ENCODE measurements around the gene FAM117A.
"Not testable (repeated sequence)": the region's sequence is repeated elsewhere in the genome, so short reads cannot be mapped to it uniquely, and the experiment has no call there.

FAM117A gene

GRCh38 chr17:49676276-49676868 lies 87.6 kb downstream of the FAM117A start:
- DNase-seq: peak; percentile 35

GRCh38 chr17:49674507-49674906 lies 89.4 kb downstream of the FAM117A start:
- DNase-seq: no peak

- not testable (repeated sequence) for DNase-seq
These were observed 90.3 kb downstream of the FAM117A start for GRCh38 chr17:49673679-49674078.

GRCh38 chr17:49670641-49671040 lies 93.3 kb downstream of the FAM117A start:
- no peak for DNase-seq

GRCh38 chr17:49670002-49670401 lies 93.9 kb downstream of the FAM117A start:
- DNase-seq: no peak

GRCh38 chr17:49667854-49668253 lies 96.1 kb downstream of the FAM117A start:
- no peak for DNase-seq

- no peak for DNase-seq
These were observed 99.2 kb downstream of the FAM117A start for GRCh38 chr17:49664706-49665211.
